GM18526 (cell line): ENCODE measurements around the gene PAPOLG.

Experiments used
- POLR2A ChIP-seq: IDR thresholded peaks from 3 replicates; pipeline ENCODE4 v1.6.1; 2011; ENCODE audit not compliant: insufficient read length; ENCODE audit errors: extremely low read depth

The PAPOLG gene

DNA sequence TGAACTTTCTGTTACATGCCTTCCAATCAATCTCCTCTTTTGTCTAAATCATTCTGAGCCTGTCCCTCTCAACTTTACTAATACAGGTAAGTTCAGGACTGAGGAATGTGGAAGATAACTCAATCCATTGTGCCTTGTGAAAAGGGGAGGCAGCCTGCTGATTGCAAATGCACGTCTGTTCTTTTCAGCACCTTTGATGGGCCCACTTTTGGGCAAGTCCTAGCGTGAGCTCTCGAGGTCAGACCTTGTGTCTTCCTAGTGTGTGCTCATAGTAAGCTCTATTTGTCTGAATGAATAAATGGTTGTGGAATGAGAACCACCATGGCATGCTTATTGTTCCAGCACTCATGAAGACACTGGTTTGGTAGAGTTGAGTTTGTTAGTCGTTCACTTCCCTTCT is 74.9 kb downstream of the PAPOLG start:
- TF ChIP-seq POLR2A = no peak

DNA sequence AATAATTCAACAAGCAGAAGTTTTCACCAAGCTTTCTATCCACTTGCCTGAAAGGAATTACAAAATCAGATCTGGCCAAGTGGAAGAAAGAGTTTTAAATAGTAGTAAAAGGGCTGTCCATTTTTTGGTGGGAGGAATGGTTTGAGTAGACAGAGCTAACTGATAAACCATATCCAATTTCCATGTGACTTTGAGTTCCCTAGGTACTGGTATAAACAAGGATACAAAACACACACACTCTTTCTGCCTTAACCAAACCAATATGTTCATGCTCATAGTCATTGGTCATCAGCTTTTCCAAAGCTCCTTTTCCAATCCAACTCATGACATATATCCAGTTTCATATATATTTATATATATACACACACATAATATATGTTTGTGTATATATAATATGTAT is 75.9 kb downstream of the PAPOLG start:
- no peak for TF ChIP-seq POLR2A

DNA sequence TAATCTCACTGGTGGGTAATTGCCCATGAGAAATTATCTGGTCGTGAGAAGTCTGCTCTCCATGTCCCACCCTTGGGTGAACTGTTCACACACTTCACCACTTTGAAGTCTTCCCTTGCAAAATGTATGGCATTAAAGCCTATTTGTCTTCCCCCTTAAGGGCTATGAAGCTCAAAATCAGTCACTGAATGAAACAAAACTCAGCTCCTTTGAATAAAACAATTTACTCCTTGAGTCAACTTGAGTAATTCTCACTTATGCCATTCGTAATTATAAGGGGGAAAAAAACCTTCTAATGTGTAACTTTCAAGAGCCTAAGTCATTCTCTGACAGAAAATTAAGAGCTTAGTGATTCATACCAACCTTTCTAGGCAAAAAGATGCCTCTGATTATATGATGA is 76.6 kb downstream of the PAPOLG start:
- TF ChIP-seq POLR2A = no peak

DNA sequence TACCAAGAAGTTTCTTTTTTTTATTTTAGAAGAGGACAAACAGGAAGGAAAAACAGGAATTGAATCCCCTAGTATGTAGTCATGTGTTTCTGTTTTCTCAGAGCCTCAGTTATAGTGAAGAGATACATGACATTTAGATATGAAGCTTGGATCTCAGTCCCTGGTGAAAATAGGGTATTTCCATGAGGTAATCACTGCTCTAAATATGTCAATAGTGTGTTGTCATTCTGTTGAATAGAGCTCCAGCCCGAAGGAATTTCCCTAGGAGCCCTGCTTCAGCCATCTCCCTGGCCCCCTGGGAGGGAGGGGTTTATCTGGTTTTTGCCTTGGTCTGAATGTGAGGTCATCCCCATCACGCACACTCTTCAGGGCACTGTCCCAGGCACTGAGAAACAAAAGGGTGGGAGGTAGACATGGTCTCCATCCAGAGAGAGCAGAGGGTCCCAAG is 78.2 kb downstream of the PAPOLG start:
- no peak for TF ChIP-seq POLR2A

DNA sequence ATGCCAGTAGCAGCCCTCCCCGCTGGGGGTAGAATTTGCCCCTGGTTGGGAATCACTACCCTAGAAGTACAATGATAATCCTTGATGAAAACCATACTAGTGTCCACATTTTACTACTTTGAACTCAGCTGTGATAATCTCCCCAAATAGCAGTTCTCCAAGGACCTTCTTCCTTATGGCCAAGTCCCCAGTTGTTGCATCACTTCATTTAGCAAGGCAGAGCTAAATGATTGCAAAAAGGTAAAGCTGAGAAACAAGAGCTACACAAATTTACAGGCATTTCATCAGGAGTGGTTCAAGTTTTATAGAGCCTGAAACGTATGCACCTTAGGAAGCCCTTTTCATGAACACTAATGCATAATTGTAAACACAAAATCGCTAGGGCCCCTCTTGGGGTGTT is 80.4 kb downstream of the PAPOLG start:
- no peak for TF ChIP-seq POLR2A

DNA sequence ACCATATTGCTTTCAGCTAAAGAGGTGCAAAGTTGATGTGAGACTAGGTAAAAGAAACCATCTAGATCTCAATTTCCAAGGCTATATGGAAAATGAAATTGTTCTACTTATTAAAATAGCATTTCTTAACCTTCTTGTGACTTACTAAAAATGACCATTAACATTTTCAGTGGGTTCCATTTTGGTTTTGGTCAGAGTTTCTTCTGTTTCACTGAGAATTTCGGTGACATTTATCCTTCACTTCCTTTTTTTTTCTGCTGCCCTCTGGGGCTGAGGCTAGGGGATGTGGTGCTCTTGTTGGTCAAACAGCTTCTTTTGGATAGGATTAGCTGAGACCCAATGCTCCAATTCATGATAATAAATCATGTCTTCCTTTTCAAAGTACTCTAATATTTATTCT is 81.1 kb downstream of the PAPOLG start:
- no peak for TF ChIP-seq POLR2A

DNA sequence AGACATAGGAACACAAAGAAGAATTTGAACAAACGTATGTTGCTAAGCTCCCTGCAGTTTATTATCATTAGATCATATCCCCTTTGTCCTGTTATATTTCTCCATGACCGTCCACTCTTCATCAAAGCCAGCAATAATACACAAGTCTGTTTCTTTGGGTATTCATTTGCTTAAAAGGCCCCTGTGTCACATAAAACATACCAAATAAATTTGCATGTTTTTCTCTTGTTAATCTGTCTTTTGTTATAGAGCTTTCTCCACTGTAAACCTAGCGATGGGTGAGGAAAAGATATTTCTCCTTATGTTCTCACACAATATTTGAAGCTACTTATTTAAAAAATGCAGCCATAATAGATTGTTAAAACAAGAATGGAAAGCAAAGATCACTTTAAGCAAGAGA is 82.4 kb downstream of the PAPOLG start:
- no peak for TF ChIP-seq POLR2A

DNA sequence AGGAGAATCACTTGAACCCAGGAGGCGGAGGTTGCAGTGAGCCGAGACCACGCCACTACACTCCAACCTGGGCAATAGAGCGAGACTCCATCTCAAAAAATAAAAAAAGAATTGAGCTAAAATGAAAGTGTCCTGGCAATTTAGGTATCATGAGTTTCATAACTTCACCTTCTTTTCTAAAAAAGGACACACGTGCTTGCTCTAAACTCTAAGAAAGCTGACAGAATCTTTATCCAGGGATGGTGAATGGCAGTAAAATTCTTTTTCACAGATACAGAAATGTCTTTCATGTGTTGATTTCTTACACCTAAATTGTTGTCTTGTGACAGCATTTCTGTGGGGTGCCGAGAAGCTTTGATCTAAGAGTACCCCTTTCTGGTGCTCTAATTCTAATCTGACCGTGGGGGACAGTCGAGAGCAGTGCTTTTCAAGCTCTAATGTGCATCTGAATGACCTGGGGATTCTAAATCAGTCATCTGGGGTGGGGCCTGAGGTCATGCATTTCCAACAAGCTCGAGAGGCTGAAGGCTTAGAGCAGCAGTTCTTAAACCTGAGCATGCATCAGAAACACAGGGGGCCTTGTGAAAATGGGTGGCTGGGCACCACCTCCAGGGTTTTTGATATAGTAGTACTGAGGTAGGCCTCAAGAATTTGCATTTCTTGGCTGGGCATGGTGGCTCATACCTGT is 83.2 kb downstream of the PAPOLG start:
- TF ChIP-seq POLR2A = no peak

DNA sequence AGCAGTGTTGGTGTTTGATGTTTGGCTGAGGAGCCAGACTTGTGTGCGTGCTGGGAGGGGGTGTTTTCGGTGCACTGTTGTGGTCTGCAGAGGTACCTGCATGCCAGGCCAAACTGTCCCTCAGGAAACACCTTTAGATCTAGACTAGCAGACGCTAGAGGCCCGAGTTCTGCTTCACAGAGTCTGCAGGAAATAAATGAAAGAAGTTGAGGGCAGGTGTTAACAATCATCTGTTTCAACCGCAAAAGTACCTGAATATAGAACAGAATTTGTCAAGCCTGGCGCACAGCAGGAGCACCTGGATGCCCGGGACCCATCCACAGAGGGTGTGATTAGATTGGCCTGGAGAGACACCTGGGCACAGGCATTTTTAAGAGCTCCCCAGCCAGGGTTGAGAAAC is 84.8 kb downstream of the PAPOLG start:
- no peak for TF ChIP-seq POLR2A

DNA sequence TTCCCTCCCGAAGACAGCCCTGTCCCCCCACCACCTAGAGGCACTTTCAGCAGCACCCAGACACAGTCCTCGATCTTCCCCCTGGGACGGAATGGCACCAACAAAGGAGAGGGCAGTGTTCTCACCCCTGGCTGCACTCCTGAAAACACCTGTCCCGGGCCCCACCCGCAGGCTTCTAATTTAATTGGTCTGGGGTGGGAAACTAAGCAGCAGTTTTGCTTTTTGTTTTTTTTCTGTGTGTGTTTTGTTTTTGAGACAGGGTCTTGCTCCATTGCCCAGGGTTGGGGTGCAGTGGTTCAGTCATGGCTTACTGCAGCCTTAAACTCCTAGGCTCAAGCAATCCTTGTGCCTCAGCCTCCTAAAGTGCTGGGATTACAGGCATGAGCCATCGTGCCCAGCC is 86.9 kb downstream of the PAPOLG start:
- no peak for TF ChIP-seq POLR2A

DNA sequence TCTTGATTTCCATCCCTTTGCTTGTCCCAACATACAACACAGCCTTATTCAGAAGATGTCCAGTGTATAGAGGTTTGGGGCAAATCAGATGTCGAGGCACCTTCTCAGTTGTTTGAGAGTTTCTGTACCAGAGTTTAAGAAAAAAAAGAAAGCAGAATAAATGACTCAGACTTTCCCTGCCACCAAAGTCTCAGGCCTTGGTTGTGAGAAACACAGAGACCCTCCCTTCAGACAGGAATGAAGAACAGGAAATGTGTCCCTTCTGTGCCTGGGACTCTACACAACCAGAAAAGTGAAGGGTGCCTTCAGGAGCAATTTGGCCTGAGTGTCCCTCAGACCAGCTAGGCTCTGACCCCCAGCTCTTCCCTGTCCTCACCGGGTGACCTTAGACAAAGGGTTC is 88.0 kb downstream of the PAPOLG start:
- TF ChIP-seq POLR2A = no peak

DNA sequence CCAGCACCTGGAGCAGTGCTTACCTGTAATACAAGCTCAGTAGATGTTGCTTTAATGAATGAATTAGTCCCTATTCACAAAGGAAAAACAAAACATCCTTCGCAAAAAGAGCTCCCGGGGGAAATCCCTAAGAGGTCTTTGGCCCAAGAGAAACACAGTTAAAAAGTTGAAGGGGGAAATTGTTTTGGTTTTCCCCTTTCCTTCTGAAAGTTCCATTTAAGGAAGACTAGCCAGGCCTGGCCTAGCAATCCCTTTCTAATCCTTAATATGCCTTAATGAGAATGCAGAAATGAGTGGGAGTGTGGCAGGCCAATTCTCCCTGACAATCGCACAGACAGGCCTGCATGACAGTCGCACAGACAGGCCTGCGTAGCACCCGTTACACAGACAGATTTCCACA is 91.8 kb downstream of the PAPOLG start:
- no peak for TF ChIP-seq POLR2A
